GM10847 (cell line): Measurements from ENCODE around the gene CHST11.

Source experiments
- POLR2A ChIP-seq: IDR thresholded peaks from 2 replicates; pipeline ENCODE4 v1.6.1; 2011; ENCODE audit not compliant: insufficient read length; ENCODE audit errors: extremely low read depth

CHST11 gene

GRCh38 chr12:104598342-104599271 is 141.9 kb downstream of the CHST11 start:
- TF ChIP-seq POLR2A: no peak

- no peak for TF ChIP-seq POLR2A
Measured at GRCh38 chr12:104599272-104600035, 142.7 kb downstream of the CHST11 start.

- no peak for TF ChIP-seq POLR2A
Measured at GRCh38 chr12:104600036-104600712, 143.4 kb downstream of the CHST11 start.

GRCh38 chr12:104600790-104601739 is 144.3 kb downstream of the CHST11 start:
- TF ChIP-seq POLR2A: no peak

GRCh38 chr12:104602406-104602805 is 145.7 kb downstream of the CHST11 start:
- TF ChIP-seq POLR2A: no peak

GRCh38 chr12:104602896-104603295 is 146.1 kb downstream of the CHST11 start:
- TF ChIP-seq POLR2A: no peak

- TF ChIP-seq POLR2A: no peak
Measured at GRCh38 chr12:104603545-104603973, 146.8 kb downstream of the CHST11 start.

GRCh38 chr12:104604070-104604994 is 147.6 kb downstream of the CHST11 start:
- TF ChIP-seq POLR2A: no peak

GRCh38 chr12:104604995-104605675 is 148.4 kb downstream of the CHST11 start:
- TF ChIP-seq POLR2A: no peak

- TF ChIP-seq POLR2A: no peak
Measured at GRCh38 chr12:104605685-104606084, 148.9 kb downstream of the CHST11 start.

GRCh38 chr12:104608998-104609397 is 152.2 kb downstream of the CHST11 start:
- TF ChIP-seq POLR2A: no peak

- TF ChIP-seq POLR2A: no peak
Measured at GRCh38 chr12:104609445-104609844, 152.7 kb downstream of the CHST11 start.
